GM19438 (cell line): ENCODE data around the gene CTU1.

ENCODE experiments used
- ATAC-seq: cut with Tn5 transposase; IDR thresholded peaks from one replicate; pipeline ENCODE4 v1.9.1; 2021; ENCODE audit warnings: low read depth; ENCODE audit not compliant: unreplicated experiment

CTU1 gene

GRCh38 chr19:51107406-51108065 lies 673 bp downstream of the CTU1 start:
- no peak for ATAC-seq

- no peak for ATAC-seq
Observed at GRCh38 chr19:51103926-51104341, 4.3 kb downstream of the CTU1 start.

- no peak for ATAC-seq
Observed at GRCh38 chr19:51102991-51103390, 5.2 kb downstream of the CTU1 start.

GRCh38 chr19:51101171-51101865 lies 6.9 kb downstream of the CTU1 start:
- ATAC-seq = no peak

- no peak for ATAC-seq
Observed at GRCh38 chr19:51100601-51101000, 7.6 kb downstream of the CTU1 start.

- no peak for ATAC-seq
Observed at GRCh38 chr19:51099047-51099382, 9.2 kb downstream of the CTU1 start.

- ATAC-seq = no peak
Observed at GRCh38 chr19:51098365-51099046, 9.7 kb downstream of the CTU1 start.

- ATAC-seq = no peak
Observed at GRCh38 chr19:51097796-51098195, 10.4 kb downstream of the CTU1 start.

GRCh38 chr19:51097166-51097738 lies 11.0 kb downstream of the CTU1 start:
- ATAC-seq = no peak

- no peak for ATAC-seq
Observed at GRCh38 chr19:51096473-51097165, 11.6 kb downstream of the CTU1 start.

- ATAC-seq = no peak
Observed at GRCh38 chr19:51094696-51095279, 13.4 kb downstream of the CTU1 start.

- ATAC-seq = no peak
Observed at GRCh38 chr19:51093510-51094345, 14.5 kb downstream of the CTU1 start.

- ATAC-seq = no peak
Observed at GRCh38 chr19:51093101-51093500, 15.1 kb downstream of the CTU1 start.

- ATAC-seq = no peak
Observed at GRCh38 chr19:51091895-51092873, 16.0 kb downstream of the CTU1 start.

- ATAC-seq = no peak
Observed at GRCh38 chr19:51091126-51091525, 17.1 kb downstream of the CTU1 start.

- ATAC-seq = no peak
Observed at GRCh38 chr19:51090471-51090870, 17.7 kb downstream of the CTU1 start.

GRCh38 chr19:51089786-51090185 lies 18.4 kb downstream of the CTU1 start:
- ATAC-seq = no peak

GRCh38 chr19:51086153-51086850 lies 21.9 kb downstream of the CTU1 start:
- no peak for ATAC-seq
